Islet precursor cell (in vitro differentiated cells): Measurements from ENCODE around the gene ALAS1.
"Not testable (repeated sequence)": the region's sequence is repeated elsewhere in the genome, so short reads cannot be mapped to it uniquely, and the experiment has no call there.

Experiments used
- DNase-seq: peaks from one replicate; pipeline ENCODE4 v3.0.0-alpha.2; 2018

ALAS1 gene

DNA sequence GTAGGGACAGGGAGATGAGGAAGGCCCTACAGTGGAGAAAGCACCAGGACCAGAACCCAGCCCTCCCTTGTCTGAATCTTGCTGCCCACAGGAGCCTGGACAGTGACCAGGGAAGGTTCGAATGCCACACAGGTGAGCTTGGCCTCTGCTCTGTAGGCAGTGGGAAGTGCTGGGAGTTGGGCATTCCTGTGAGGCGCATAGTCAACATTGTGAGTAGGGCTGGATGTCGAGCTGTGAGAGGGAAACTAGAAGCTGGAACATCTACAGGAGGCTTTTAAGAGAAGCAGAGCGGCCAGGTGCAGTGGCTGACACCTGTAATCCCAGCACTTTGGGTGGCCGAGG lies 20.3 kb upstream of the ALAS1 start:
- no peak for DNase-seq

DNA sequence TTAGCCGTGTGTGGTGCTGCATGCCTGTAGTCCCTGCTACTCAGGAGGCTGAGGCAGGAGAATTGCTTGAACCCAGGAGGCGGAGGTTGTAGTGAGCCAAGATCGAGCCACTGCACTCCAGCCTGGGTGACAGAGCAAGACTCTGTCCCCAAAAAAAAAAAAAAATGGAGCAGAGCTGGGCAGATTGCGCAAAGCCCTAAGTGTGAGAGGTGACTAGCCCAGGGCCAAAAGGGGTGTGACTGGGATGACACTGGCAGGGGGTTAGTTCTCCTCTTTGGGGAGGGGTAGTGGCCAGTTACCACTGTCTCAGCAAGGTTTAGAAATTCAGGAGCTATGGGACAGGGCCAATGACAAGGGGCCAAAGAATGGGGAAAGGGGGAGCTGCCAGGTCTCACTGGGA lies 19.8 kb upstream of the ALAS1 start:
- DNase-seq = not testable (repeated sequence)

DNA sequence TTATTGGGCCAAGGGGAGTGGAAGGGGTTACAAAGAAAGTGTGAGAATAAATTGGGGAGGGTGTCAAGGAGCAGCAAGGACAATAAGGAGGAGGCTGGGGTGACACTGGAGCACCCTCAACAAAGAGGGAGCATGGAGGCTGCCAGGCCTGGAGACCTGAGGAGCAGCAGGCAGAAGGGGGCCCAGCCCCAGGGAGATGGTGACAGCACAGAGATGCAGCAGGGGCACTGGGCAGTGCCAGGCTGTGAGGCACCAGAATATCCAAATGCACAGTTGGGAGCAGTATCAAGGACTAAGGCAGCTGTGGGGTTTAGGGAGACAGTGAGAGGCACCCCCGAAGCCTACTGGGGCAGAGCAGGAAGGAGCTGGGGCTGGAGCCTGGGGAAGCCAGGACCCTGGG lies 19.4 kb upstream of the ALAS1 start:
- DNase-seq = no peak

DNA sequence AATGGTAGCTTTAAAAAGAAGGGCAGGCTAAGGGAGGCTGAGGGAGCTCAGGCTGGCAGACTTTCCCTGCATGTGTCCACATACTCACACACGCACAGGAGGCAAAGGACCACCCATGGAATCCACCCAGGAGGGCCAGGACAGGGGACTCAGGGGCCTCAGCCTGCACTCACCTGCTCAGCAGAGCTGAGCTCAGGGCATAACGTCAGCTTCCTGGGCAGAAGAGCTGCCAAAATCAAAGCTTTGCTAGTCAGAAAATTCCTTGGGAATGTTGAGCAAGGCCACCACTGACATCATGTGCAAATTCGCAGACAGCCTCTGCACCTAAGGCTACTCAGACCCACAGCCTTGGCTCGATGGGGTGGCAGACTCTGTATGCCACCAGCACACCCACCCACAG lies 16.4 kb upstream of the ALAS1 start:
- DNase-seq = no peak

GRCh38 chr3:52182196-52182595 lies 15.8 kb upstream of the ALAS1 start:
- no peak for DNase-seq

- no peak for DNase-seq
These were observed 15.3 kb upstream of the ALAS1 start for GRCh38 chr3:52182691-52183090.

DNA sequence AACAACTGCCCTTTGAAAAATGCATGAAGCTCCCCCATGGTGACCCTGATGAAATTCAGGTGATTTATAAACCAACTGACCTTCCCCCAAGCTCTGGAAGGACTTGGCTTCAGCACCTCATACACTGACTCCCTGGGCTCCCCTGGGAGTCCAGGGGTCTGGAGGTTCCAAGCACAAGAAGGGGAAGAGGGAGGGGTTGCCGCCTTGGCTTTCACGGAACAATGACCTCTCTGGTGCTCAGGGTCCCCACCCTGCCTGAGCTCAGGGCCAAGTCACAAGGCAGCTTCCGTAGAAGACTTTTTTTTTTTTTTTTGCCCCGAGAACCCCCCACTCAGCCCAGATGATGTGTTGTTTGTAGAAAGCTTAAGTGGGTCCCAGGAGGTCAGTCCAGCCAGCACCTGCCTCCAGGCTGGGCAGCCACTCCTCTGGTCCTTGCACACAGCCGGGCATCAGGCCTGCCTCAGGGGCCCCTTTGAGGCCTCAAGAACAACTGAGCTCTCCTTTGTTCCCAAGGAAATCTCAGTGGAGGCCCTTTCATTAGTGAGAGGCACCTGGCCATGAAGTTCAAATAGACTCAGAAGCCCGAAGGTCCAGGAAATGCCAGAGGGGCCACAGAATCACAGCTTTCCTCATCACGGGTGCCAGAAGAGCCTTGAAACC lies 14.0 kb upstream of the ALAS1 start:
- DNase-seq = no peak

DNA sequence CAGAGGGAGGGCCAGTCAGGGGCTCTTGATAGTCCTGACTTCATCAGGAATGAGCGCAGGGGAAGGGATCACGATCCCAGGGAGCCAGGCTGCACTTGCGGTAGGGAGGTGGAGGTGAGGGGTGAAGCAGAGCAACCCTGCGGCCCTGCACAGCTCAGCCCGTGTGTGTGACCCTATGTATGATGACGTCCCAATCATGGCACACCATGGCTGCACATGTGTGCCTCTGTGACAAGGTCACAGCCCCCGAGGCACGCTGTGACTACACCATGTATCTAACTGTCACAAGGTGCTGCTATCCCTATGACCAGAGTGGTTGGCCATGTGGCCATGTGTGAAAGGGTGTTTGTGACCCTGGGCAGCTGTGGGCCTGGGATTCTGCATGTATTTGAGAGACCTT lies 13.3 kb upstream of the ALAS1 start:
- DNase-seq = no peak

GRCh38 chr3:52185311-52185710 lies 12.6 kb upstream of the ALAS1 start:
- no peak for DNase-seq

- DNase-seq = no peak
These were observed 12.1 kb upstream of the ALAS1 start for GRCh38 chr3:52185837-52186236.

DNA sequence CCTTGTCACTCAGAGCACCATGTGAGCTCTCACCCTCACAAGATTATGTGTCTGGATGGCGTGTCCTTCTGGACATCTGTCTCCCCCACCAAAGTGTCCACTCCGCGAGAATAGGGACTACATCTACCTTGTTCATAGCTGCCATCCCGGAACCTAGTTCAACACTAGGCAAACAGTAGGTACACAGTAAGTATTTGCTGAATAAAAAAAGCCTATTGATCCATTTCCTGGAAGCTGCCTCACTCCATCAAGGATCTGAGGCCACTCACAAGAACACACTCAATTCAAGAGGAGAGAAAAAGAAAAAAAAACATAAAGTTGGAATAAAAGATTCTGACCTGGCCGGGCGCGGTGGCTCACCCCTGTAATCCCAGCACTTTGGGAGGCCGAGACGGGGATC lies 11.2 kb upstream of the ALAS1 start:
- no peak for DNase-seq

DNA sequence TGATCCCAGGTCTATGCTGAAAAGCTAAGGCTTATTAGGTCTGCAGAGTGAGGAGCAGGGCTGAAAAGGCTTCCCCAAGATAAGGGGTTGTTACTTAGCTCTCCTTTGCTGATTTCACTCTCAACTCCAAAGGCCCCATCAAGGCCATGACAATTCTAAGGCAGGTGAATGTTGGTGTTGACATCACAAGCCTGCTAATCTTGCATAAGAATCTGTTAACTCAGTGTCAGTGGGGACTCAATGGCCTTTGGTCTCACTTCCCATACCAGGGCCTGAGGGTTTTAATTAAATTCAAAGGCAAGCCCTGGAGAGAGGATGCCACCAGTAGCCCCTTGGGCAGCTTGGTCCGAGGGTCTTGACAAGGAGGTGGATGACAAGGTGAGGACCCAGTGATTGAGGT lies 9.4 kb upstream of the ALAS1 start:
- no peak for DNase-seq

- no peak for DNase-seq
These were observed 7.5 kb upstream of the ALAS1 start for GRCh38 chr3:52190294-52191074.

- DNase-seq = no peak
These were observed 6.3 kb upstream of the ALAS1 start for GRCh38 chr3:52191663-52192062.

- no peak for DNase-seq
These were observed 4.9 kb upstream of the ALAS1 start for GRCh38 chr3:52193065-52193464.

GRCh38 chr3:52194485-52195290 lies 3.3 kb upstream of the ALAS1 start:
- DNase-seq = no peak

- DNase-seq = no peak
These were observed 2.7 kb upstream of the ALAS1 start for GRCh38 chr3:52195291-52195597.

GRCh38 chr3:52195823-52196331 lies 2.1 kb upstream of the ALAS1 start:
- peak; percentile 43 for DNase-seq

DNA sequence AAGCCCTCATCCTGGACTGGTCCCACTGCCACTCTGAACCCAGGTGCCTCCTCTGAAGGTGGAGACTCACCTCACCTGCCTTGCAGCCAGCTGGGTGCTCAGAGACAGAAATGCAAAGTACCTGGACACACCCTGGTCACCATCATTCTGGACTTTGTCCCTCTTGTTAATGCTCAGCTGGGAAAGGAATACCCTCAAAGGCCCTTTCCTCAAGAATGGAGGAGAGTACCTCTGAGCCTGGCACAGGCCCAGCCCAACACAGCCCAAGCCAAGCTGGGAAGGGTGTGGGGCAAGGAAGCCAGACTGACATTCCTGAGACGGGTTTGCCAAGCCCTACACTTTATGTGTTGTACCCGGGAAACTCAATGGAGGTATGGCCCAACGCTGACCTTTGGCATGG lies 983 bp upstream of the ALAS1 start:
- DNase-seq = no peak

GRCh38 chr3:52197499-52197841 lies 490 bp upstream of the ALAS1 start:
- DNase-seq = no peak

- peak; percentile 43 for DNase-seq
These were observed 966 bp downstream of the ALAS1 start for GRCh38 chr3:52198643-52199608.

- no peak for DNase-seq
These were observed 3.2 kb downstream of the ALAS1 start for GRCh38 chr3:52200981-52201679.
